Endothelial cell of umbilical vein (primary cell): ENCODE measurements around the gene CRELD1. TPM values are rescaled to one million over a fixed set of nuclear protein-coding genes. Genes with fewer than 3 reads are reported as not detected.

Experiments
- BruUV-seq: library from RNA; stranded (reverse); fragments of 400-500 nt; replicated peaks from 2 replicates; lab custom pipeline; 2021; lab: Mats Ljungman, UMichigan
- CTCF ChIA-PET: fragments of 300-600, 350-600 bp; sonication (Branson Sonifier 250); formaldehyde crosslinking; loops from one replicate; lab custom pipeline; 2021; ENCODE audit warnings: antibody characterized with exemption, inconsistent platforms; lab: Charles Lee
- POLR2A ChIA-PET: fragments of 300-600, 350-600 bp; sonication (Branson Sonifier 250); formaldehyde crosslinking; loops from one replicate; lab custom pipeline; 2021; ENCODE audit warnings: antibody characterized with exemption, inconsistent platforms; lab: Charles Lee
- DNase-seq: peaks from one replicate; pipeline ENCODE4 v3.0.0-alpha.2; 2011; ENCODE audit warnings: low read depth, low spot score
- FAIRE-seq: peaks from 2 replicates; lab custom pipeline; 2011; peaks lifted over from hg19 to GRCh38; lab: Jason Lieb, UNC
- H2AFZ ChIP-seq: 2 replicates; pipeline ENCODE4 v1.6.0; 2012; ENCODE audit warnings: low read depth, low read length, control low read depth, inconsistent platforms
- H3K27ac ChIP-seq: 2 replicates; pipeline ENCODE4 v1.5.1; 2011; ENCODE audit warnings: low read depth, mild to moderate bottlenecking, control low read depth, low read length, moderate library complexity; ENCODE audit not compliant: insufficient read depth
- H3K27me3 ChIP-seq, 2 experiments: 2 replicates each; pipeline versions ENCODE4 v1.6.0 to v1.6.1; 2011; ENCODE audit warnings: low read length in 2 of 2, mixed read lengths in 1 of 2; ENCODE audit not compliant: control insufficient read depth in 2 of 2, insufficient read depth in 2 of 2
- H3K36me3 ChIP-seq, 2 experiments: 2 replicates in 1 of 2; 3 replicates in 1 of 2; pipeline ENCODE4 v1.5.1; 2011; ENCODE audit warnings: low read length in 2 of 2, mild to moderate bottlenecking in 1 of 2, moderate library complexity in 1 of 2; ENCODE audit not compliant: control insufficient read depth in 2 of 2, insufficient read depth in 2 of 2; ENCODE audit errors: extremely low read depth in 1 of 2
- H3K4me1 ChIP-seq: 3 replicates; pipeline ENCODE4 v1.5.1; 2011; ENCODE audit warnings: mild to moderate bottlenecking, low read length; ENCODE audit not compliant: control insufficient read depth, insufficient read depth; ENCODE audit errors: extremely low read depth
- H3K4me2 ChIP-seq: 2 replicates; pipeline ENCODE4 v1.6.1; 2011; ENCODE audit warnings: low read length, control low read depth, mixed read lengths; ENCODE audit not compliant: insufficient read depth
- H3K4me3 ChIP-seq, 3 experiments: fragments of 200-600 bp in 1 of 3; sonication (generic), shearing (Covaris generic) in 1 of 3; replicated peaks in 1 of 3; 2 replicates each; pipeline ENCODE4 v1.5.1; 2011 to 2016; ENCODE audit warnings: control low read depth in 3 of 3, low read length in 3 of 3, mild to moderate bottlenecking in 2 of 3, inconsistent platforms in 1 of 3, low read depth in 1 of 3, moderate library complexity in 1 of 3; ENCODE audit not compliant: insufficient read depth in 1 of 3
- H3K79me2 ChIP-seq: 2 replicates; pipeline ENCODE4 v1.6.0; 2012; ENCODE audit warnings: low read length, inconsistent platforms; ENCODE audit not compliant: control insufficient read depth, insufficient read depth
- H3K9ac ChIP-seq: replicated peaks from 2 replicates; pipeline ENCODE3; 2011; ENCODE audit warnings: low read length, control low read depth; ENCODE audit not compliant: insufficient read depth; ENCODE audit errors: extremely low read depth
- H3K9me1 ChIP-seq: replicated peaks from 3 replicates; pipeline ENCODE4 v1.6.0; 2011; ENCODE audit warnings: mild to moderate bottlenecking, low read length; ENCODE audit not compliant: control insufficient read depth, insufficient read depth; ENCODE audit errors: extremely low read depth
- H3K9me3 ChIP-seq: replicated peaks from 2 replicates; pipeline ENCODE4 v1.5.1; 2012; ENCODE audit warnings: low read length, inconsistent platforms; ENCODE audit not compliant: control insufficient read depth, insufficient read depth
- H4K20me1 ChIP-seq: replicated peaks from 2 replicates; pipeline ENCODE3; 2011; ENCODE audit warnings: mild to moderate bottlenecking, low read length; ENCODE audit not compliant: control insufficient read depth, insufficient read depth; ENCODE audit errors: extremely low read depth
- POLR2A ChIP-seq: IDR thresholded peaks from 2 replicates; pipeline ENCODE4 v1.6.1; 2012; ENCODE audit warnings: low read depth, mild to moderate bottlenecking, control low read depth, low read length
- POLR2AphosphoS5 ChIP-seq: IDR thresholded peaks from 2 replicates; pipeline ENCODE4 v1.6.1; 2012; ENCODE audit warnings: low read depth, mild to moderate bottlenecking, control low read depth, low read length, moderate library complexity; ENCODE audit not compliant: insufficient read depth
- dilution Hi-C: fragments of 300-500 bp; cut with MboI; formaldehyde crosslinking; loops from one replicate; pipeline ENCODE4 v1.15.0; 2019; ENCODE audit warnings: low sequenced_read_pairs; ENCODE audit not compliant: extremely low pct_ligation_motif_present
- intact Hi-C: fragments of 100-400 bp; cut with micrococcal nuclease; formaldehyde crosslinking; loops from one replicate; pipeline ENCODE4 v1.10.0; 2022
- polyA plus RNA-seq, 4 experiments: library from polyadenylated mRNA; depleted of rRNA in 3 of 4; stranded (reverse) in 3 of 4; unstranded in 1 of 4; fragments of >200 nt; gene quantifications; 2 replicates each; pipeline versions ENCODE4 v1.2.1 to v1.2.3, GENCODE V29; 2011 to 2012; ENCODE audit warnings: missing spikeins in 1 of 4
- total RNA-seq: library from RNA; stranded (reverse); gene quantifications from 2 replicates; pipeline ENCODE4 v1.2.3, GENCODE V29; 2021
- TF ChIP-seq, protein P1 (sequence below), 2 donors: IDR thresholded peaks; 1 replicate in 1 of 2; 2 replicates in 1 of 2; pipeline ENCODE4 v1.5.1; 2011; ENCODE audit warnings: low read length in 2 of 2, mild to moderate bottlenecking in 2 of 2, moderate library complexity in 2 of 2, control low read depth in 1 of 2, inconsistent platforms in 1 of 2, low read depth in 1 of 2; ENCODE audit not compliant: insufficient read depth in 1 of 2; ENCODE audit errors: extremely low read depth in 1 of 2

The CRELD1 gene
- total and polyA plus RNA-seq, 2 donors (not counting 3 experiments of a cell fraction or from before 2014, with no cell fraction given): 21.6 to 43.9 TPM

DNA sequence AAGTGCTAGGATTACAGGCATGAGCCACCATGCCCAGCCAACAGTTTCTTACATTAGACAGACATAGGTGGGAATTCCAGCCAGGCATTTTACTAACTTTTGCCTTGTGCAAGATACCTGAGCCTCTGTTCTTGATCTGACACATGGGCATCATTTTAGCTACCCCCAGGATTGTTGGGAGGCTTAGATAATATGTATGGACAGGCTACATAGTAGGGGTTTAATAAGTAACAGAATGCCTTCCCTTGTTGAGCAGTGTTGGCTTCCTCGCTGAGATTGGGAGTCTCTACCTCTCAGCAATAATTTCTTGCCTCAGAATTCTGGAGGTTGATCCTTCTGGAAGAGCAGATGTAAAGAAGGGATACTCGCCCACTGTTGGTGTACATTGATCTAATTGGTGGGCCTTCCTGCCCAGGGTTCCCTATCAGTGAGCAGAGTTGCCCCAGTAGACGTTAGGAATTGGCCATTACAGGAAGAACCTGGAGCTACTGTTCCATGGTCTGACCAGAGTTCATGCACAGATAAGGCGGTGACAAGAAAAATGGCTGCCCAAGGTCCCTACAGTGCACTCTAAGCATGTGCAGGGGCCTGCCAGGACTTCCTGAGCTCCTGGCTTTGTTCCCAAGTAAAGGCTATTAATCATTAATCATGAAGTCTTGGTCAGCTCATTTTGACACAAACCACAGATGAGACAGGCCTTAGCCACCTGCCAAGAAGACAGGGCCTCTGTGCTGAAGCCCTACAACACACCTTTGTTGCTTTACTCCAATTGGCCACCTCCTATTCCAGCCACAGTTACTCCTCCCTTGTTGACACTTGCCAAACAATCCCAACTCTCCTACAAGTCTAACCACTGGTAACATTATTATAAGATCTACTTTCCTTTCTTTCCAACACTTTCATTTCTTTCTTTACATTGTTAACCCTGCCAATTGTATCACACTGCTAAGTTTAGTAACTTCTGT lies 35.9 kb upstream of the CRELD1 start:
- H3K9ac ChIP-seq: no peak overlapping the region
- H3K27me3 ChIP-seq: no peaks in the 10 kb centered on the region
- dilution Hi-C loops: no loop called here
- H3K36me3 ChIP-seq: peaks cover 4 to 6% of the 10 kb centered on the region in 2 experiments
- intact Hi-C loops: no loop called here
- no TSS peak for BruUV-seq
- DNase-seq (peak; percentile 75), FAIRE-seq (peak; percentile 88)
- no peak overlapping the region for H3K4me3 ChIP-seq
- no peaks in the 10 kb centered on the region for H4K20me1 ChIP-seq
- ChIA-PET POLR2A (no interaction called here), CTCF (interaction anchor here (0.9 to 1.4 kb wide), 4 partner anchors 18 to 49 kb away, joined by 3 to 10 read pairs (median 4); no protein-coding TSS in a partner anchor)
- no peaks in the 10 kb centered on the region for H3K9me1 ChIP-seq
- no peak overlapping the region for H3K4me2 ChIP-seq
- TF ChIP-seq POLR2A: peak; percentile 29
- TF ChIP-seq, protein P1, sequence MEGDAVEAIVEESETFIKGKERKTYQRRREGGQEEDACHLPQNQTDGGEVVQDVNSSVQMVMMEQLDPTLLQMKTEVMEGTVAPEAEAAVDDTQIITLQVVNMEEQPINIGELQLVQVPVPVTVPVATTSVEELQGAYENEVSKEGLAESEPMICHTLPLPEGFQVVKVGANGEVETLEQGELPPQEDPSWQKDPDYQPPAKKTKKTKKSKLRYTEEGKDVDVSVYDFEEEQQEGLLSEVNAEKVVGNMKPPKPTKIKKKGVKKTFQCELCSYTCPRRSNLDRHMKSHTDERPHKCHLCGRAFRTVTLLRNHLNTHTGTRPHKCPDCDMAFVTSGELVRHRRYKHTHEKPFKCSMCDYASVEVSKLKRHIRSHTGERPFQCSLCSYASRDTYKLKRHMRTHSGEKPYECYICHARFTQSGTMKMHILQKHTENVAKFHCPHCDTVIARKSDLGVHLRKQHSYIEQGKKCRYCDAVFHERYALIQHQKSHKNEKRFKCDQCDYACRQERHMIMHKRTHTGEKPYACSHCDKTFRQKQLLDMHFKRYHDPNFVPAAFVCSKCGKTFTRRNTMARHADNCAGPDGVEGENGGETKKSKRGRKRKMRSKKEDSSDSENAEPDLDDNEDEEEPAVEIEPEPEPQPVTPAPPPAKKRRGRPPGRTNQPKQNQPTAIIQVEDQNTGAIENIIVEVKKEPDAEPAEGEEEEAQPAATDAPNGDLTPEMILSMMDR (IDR thresholded peaks at IDR 0.05; ENCODE audit: extremely low read depth in 1 of 2, insufficient read depth in 1 of 2, low read depth in 1 of 2, low read length in 2 of 2): no peak
- peak; percentile 47 for TF ChIP-seq POLR2AphosphoS5
- peak overlapping the region; percentile 1 for H2AFZ ChIP-seq
- H3K27ac ChIP-seq: no peak overlapping the region
- peaks cover 42% of the 10 kb centered on the region for H3K4me1 ChIP-seq
- peaks cover 5% of the 10 kb centered on the region for H3K79me2 ChIP-seq
- H3K9me3 ChIP-seq: no peaks in the 10 kb centered on the region
